Duodenal mucosa (tissue), 2 donors: ENCODE measurements around the gene CTDNEP1.
A peak's percentile ranks its signal among the peaks of the same experiment; 100 is the strongest.

Experiments
- H3K27ac ChIP-seq: one replicate; pipeline ENCODE4 v1.7.0; 2013; ENCODE audit warnings: low read depth, low read length
- H3K27me3 ChIP-seq, 2 donors: one replicate each; pipeline ENCODE4 v1.7.0; 2013; ENCODE audit warnings: low read length in 2 of 2, control low read depth in 1 of 2; ENCODE audit not compliant: insufficient read depth in 2 of 2, control insufficient read depth in 1 of 2
- H3K36me3 ChIP-seq, 2 donors: one replicate each; pipeline ENCODE4 v1.7.0; 2013; ENCODE audit warnings: low read length in 2 of 2, control low read depth in 1 of 2; ENCODE audit not compliant: insufficient read depth in 2 of 2, control insufficient read depth in 1 of 2
- H3K4me1 ChIP-seq, 2 donors: one replicate each; pipeline ENCODE4 v1.7.0; 2013; ENCODE audit warnings: low read length in 2 of 2, control low read depth in 1 of 2; ENCODE audit not compliant: insufficient read depth in 2 of 2, control insufficient read depth in 1 of 2
- H3K4me3 ChIP-seq, 2 donors: one replicate each; pipeline ENCODE4 v1.7.0; 2013; ENCODE audit warnings: low read length in 2 of 2, low read depth in 1 of 2
- H3K9ac ChIP-seq, 2 donors: one replicate each; pipeline ENCODE4 v1.7.0; 2013; ENCODE audit warnings: low read length in 2 of 2, low read depth in 1 of 2
- H3K9me3 ChIP-seq, 2 donors: one replicate each; pipeline ENCODE4 v1.7.0; 2013; ENCODE audit warnings: low read length in 2 of 2, control low read depth in 1 of 2; ENCODE audit not compliant: control insufficient read depth in 1 of 2

CTDNEP1 gene

GRCh38 chr17:7251661-7252175 is at the start of gene CTDNEP1:
TSS of gene CTDNEP1 (minus strand) at chr17:7251734. CDS start at chr17:7251296, 438 bp downstream.
- Histone ChIP-seq H3K27ac (peak within 1 kb of the TSS; percentile 100), H3K4me3 (peak within 1 kb of the TSS; percentile 79 to 90), H3K9ac (peak within 1 kb of the TSS; percentile 89 to 97), H3K4me1 (peaks cover 24 to 53% of the 10 kb centered on the region in 2 donors), H3K36me3 (peaks cover 10 to 29% of the 10 kb centered on the region in 2 donors), H3K9me3 (no peaks in the 10 kb centered on the region), H3K27me3 (no peaks in the 10 kb centered on the region)

GRCh38 chr17:7296189-7296861 is 44.8 kb upstream of the CTDNEP1 start:
- Histone ChIP-seq H3K27ac (no peak overlapping the region), H3K4me3 (peak overlapping the region; percentile 10 to 16), H3K9ac (peak overlapping the region; percentile 32 to 63)

GRCh38 chr17:7295230-7296180 is 44.0 kb upstream of the CTDNEP1 start:
- Histone ChIP-seq H3K27me3 (peaks cover 3 to 16% of the 10 kb centered on the region in 2 donors), H3K4me1 (peaks cover 33 to 45% of the 10 kb centered on the region in 2 donors), H3K9ac (peak overlapping the region; percentile 32), H3K9me3 (no peaks in the 10 kb centered on the region), H3K27ac (peak overlapping the region; percentile 58), H3K36me3 (no peaks in the 10 kb centered on the region), H3K4me3 (peak overlapping the region; percentile 39 to 53)

More at GRCh38 chr17:7296189-7296861, 44.8 kb upstream of the CTDNEP1 start:
- Histone ChIP-seq H3K36me3 (no peaks in the 10 kb centered on the region), H3K4me1 (peaks cover 33 to 45% of the 10 kb centered on the region in 2 donors), H3K9me3 (no peaks in the 10 kb centered on the region), H3K27me3 (peaks cover 3 to 15% of the 10 kb centered on the region in 2 donors)

DNA sequence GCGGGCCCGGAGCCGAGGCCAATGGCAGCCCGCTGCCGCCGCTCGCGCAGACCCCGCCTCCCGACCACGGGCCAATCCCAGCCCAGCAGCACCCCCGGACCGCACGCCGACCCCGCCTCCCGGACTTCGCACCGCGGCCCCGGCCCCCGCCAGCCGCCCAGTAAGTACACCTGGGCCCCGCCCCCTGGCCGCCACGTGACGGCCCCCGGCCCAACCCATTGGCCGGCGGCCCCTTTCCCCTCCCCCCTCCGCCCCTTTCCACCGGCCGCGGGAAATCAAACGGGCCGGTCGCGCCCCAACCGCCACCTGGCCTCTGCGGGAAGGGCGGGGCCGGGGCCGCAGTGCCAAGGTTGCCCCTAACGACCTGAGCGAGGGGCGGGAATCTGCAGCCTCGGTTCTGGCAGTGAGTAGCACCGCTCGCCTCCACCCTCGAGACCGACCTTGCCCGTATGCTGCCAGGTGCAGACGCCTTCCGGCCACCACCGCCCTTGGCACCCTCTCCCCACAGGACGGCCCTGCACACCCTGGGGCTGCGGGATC is 43.1 kb upstream of the CTDNEP1 start, which contains the start of gene YBX2:
YBX2 (minus strand) TSS at position 26 of the 540 bp plus-strand sequence. CDS start 139 bp downstream, outside the sequence.
- Histone ChIP-seq H3K27ac (peak within 1 kb of the TSS; percentile 62), H3K36me3 (no peaks in the 10 kb centered on the region), H3K4me1 (peaks cover 33 to 45% of the 10 kb centered on the region in 2 donors), H3K9ac (peak within 1 kb of the TSS; percentile 57 to 69), H3K9me3 (no peaks in the 10 kb centered on the region), H3K27me3 (peaks cover 3 to 16% of the 10 kb centered on the region in 2 donors), H3K4me3 (peak within 1 kb of the TSS; percentile 58 to 59)

GRCh38 chr17:7293816-7294613 is 42.5 kb upstream of the CTDNEP1 start:
- Histone ChIP-seq H3K4me1 (peaks cover 33 to 45% of the 10 kb centered on the region in 2 donors), H3K27ac (peak overlapping the region; percentile 62), H3K36me3 (no peaks in the 10 kb centered on the region), H3K4me3 (peak overlapping the region; percentile 58 to 59), H3K27me3 (peaks cover 3 to 16% of the 10 kb centered on the region in 2 donors), H3K9me3 (no peaks in the 10 kb centered on the region), H3K9ac (peak overlapping the region; percentile 57 to 69)

- Histone ChIP-seq H3K4me1 (peaks cover 33 to 45% of the 10 kb centered on the region in 2 donors), H3K9me3 (no peaks in the 10 kb centered on the region), H3K9ac (peak overlapping the region; percentile 57 to 69), H3K27me3 (peaks cover 3 to 16% of the 10 kb centered on the region in 2 donors), H3K4me3 (peak overlapping the region; percentile 58 to 59), H3K27ac (no peak overlapping the region), H3K36me3 (no peaks in the 10 kb centered on the region)
Measured at GRCh38 chr17:7293159-7293558, 41.6 kb upstream of the CTDNEP1 start.

DNA sequence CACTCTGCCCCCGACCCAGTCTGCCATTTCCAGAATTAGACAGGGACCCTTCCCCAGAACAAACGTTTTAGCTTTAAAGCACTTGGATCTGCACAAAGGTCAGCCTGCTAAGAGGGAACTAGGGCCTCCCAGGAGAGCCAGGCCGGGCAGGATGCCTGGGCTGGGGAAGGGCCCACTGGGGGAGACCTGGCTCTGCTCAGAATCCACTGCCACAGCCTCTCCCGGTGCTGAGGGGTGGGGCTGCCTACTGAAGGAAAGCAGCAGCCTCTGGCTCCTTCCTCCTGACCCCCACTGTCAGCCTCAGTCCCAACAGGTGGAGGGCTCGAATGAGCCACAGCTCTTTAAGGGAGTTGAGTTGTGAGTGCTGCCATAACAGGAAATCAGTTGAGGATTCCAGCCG is 41.2 kb upstream of the CTDNEP1 start:
- H3K36me3 ChIP-seq: no peaks in the 10 kb centered on the region
- H3K4me1 ChIP-seq: peaks cover 33 to 45% of the 10 kb centered on the region in 2 donors
- H3K27ac ChIP-seq: no peak overlapping the region
- H3K4me3 ChIP-seq: peak overlapping the region; percentile 58 to 59
- no peaks in the 10 kb centered on the region for H3K9me3 ChIP-seq
- peaks cover 3 to 16% of the 10 kb centered on the region in 2 donors for H3K27me3 ChIP-seq
- peak overlapping the region in 1 of 2 donors; percentile 69 for H3K9ac ChIP-seq

DNA sequence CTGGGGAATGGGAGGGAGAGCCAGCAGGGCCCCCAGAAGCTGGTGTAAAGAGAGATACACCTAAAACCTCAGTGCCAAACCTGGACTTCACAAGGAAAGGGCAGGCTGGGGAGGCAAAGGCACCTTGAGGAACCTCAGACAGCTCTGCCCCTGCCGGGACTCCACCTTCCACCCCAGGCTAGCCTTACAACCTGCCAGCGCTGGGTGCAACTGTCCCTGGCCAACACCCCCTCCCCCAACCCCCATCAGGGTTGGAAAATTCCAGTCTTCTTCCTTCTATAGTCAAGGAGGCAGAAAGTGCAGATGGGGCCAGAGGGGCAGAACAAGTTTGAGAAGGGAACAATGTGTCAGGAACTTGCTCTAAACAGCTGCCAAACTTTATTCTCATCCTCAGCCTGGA is 40.7 kb upstream of the CTDNEP1 start:
- H3K36me3 ChIP-seq: no peaks in the 10 kb centered on the region
- H3K9me3 ChIP-seq: no peaks in the 10 kb centered on the region
- peak overlapping the region in 1 of 2 donors; percentile 58 for H3K4me3 ChIP-seq
- peak overlapping the region in 1 of 2 donors; percentile 69 for H3K9ac ChIP-seq
- H3K27me3 ChIP-seq: peaks cover 3 to 16% of the 10 kb centered on the region in 2 donors
- peaks cover 33 to 45% of the 10 kb centered on the region in 2 donors for H3K4me1 ChIP-seq
- H3K27ac ChIP-seq: no peak overlapping the region

GRCh38 chr17:7290685-7291084 is 39.2 kb upstream of the CTDNEP1 start:
- Histone ChIP-seq H3K27ac (no peak overlapping the region), H3K4me3 (no peak overlapping the region), H3K9ac (no peak overlapping the region), H3K36me3 (no peaks in the 10 kb centered on the region), H3K4me1 (peaks cover 23 to 35% of the 10 kb centered on the region in 2 donors), H3K9me3 (no peaks in the 10 kb centered on the region), H3K27me3 (peaks cover 1 to 16% of the 10 kb centered on the region in 2 donors)
